Stimulated activated CD4-positive, alpha-beta T cell treated with anti-CD3 and anti-CD28 coated beads, Interleukin-1b, Interleukin-23, amount 100 ng/mL, for 1 hour (primary cell): Measurements from ENCODE around the gene UMODL1.

Experiments used
- DNase-seq, 2 donors: peaks; one replicate each; pipeline ENCODE4 v3.0.0-alpha.2; 2020; ENCODE audit warnings: low read depth in 2 of 2

Gene UMODL1

GRCh38 chr21:42129300-42130266, 58.5 kb downstream of the UMODL1 start:
- DNase-seq: no peak

DNA sequence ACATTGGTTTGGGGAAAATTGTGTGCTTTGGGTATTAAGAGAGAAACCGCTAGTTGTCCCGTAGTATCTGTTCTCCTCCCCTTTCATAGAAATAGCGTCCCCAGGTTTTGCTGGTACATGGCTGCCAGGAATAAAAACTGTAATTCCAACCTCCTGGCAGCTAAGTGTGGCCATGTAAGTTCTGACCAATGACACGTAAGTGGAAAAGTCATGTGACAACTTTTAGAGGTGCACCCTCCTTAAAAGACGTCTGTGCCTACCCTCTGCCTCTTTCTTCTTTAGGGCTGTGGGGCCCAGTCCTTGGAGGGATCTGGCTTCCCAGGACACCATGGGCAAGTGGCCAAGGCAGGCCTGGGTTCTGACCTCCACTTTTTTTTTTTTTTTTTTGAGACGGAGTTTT, 59.3 kb downstream of the UMODL1 start:
- DNase-seq: no peak

DNA sequence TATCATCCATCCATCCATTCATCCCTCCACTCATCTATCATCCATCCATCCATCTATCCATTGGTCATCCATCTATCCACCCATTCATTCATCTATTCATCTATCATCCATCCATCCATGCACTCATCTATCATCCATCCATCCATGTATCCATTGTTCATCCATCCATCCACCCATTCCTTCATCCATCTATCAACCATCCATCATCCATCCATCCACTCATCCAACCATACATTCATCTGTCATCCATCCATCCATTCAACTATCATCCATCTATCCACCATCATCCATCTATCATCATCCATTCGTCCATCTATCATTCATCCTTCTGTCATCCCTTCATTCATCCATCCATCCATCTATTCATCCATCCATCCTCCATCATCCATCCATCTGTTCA, 61.1 kb downstream of the UMODL1 start:
- DNase-seq: no peak

DNA sequence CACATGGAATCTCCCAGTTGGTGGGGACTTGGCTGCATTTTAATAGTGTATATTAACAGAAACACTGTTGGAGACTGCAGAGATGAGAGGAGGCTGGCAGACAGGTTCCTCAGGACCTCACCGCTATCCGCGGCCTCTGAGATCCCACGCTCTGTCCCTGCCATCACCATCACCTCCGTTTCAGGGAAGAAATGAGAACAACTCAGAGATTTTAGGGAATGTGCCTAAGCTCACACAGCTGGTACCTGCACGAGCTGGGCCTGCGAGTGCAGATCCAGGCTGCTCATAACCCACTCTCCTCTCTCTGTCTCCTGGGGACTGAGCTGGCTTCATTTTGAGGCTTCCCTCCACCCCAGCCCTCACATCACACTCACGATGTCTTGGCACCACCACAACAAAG, 62.0 kb downstream of the UMODL1 start:
- no peak for DNase-seq

GRCh38 chr21:42135386-42136052, 64.4 kb downstream of the UMODL1 start:
- no peak for DNase-seq

- DNase-seq: no peak
Observed at GRCh38 chr21:42137191-42137904, 66.2 kb downstream of the UMODL1 start.

- no peak for DNase-seq
Observed at GRCh38 chr21:42140196-42140934, 69.2 kb downstream of the UMODL1 start.

DNA sequence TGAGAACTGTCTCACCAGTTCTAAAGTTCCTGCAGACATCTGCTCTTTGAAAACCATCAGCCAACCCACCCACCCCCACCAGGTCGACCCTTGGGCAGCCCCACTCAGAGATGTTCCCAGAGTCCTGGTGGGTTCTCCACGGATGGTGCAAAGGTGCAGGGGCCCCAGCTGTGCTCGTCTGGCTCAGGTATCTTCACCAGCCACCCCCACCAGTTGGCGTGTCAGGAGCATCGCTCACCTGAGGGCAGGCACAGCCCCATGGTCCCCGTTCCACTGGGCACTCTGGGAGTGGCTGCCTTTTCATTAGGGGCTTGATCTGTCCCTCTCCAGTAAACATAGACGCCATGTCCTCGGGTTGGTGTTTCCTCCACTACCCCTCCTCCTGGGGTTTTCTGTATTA, 70.5 kb downstream of the UMODL1 start:
- no peak for DNase-seq

DNA sequence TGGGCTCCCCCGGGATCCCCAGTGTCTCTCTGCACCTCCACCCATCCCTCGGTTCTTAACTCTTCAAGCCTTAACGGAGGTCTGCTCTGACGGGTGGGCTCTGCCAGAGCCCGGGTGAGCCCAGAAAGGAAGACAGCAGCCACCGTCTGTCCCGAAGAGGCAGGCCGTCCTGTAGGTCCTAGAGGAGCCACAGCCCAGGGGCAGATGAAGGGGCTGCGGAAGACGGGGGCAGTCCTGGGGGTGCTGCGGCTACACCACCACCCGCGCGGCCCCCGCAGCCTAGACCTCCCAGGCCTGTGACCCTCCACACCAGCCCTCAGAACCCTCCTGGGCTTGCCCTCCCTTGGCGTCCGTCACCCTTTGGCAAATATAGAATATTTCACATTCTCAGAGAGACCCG, 71.0 kb downstream of the UMODL1 start:
- DNase-seq: no peak

DNA sequence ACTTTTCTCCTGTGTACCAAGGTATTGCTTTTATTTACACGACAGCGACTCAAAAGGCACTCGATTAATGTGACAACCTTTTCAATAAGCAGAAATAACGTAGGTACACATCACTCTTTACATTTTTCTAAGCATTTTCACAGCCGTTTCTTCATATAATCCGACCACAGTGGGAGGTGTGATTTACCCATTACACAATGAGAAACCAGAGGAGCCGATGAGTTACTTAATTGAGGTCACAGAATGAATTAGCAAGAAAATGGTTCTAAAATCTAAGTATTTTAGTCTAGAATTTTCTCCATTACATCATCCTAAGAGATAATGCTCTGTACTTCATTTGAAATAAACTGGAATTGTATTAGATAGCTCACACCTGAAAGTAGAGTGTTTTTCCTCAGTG, 71.5 kb downstream of the UMODL1 start:
- DNase-seq: no peak

DNA sequence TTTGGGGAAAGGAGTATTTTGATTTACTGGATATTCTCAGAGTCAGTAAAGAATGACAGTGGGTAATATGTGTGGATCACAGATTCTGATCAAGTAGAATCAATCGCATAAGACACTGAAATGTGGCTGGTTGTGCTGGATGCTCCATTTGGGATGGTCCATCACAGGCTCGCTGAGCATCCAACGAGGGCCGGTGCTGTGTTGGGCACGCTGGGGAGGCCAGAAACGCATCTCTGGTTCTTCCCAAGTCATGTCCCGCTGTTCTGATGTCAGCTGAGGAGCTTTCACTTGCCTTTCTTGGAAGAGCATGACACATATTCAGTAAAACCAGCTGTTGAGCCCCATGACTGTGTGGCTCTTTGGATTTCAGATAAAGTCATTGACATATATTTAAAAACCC, 72.0 kb downstream of the UMODL1 start:
- DNase-seq: no peak

DNA sequence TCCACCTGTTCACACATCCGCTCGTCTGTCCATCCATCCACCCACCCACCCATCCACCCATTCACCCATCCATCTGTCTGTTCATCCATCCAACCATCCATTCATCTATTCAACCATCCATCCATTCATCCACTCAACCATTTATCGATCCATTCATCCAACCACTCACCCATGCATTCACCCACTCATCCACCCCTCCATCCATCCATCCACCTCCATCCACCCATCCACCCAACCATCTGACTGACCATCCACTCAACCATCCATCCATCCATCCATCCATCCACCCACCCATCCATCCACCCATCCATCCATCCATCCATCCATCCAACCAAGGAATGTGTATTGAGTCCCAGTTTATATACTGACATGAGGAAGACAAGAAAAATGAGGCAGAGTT, 73.1 kb downstream of the UMODL1 start:
- no peak for DNase-seq

DNA sequence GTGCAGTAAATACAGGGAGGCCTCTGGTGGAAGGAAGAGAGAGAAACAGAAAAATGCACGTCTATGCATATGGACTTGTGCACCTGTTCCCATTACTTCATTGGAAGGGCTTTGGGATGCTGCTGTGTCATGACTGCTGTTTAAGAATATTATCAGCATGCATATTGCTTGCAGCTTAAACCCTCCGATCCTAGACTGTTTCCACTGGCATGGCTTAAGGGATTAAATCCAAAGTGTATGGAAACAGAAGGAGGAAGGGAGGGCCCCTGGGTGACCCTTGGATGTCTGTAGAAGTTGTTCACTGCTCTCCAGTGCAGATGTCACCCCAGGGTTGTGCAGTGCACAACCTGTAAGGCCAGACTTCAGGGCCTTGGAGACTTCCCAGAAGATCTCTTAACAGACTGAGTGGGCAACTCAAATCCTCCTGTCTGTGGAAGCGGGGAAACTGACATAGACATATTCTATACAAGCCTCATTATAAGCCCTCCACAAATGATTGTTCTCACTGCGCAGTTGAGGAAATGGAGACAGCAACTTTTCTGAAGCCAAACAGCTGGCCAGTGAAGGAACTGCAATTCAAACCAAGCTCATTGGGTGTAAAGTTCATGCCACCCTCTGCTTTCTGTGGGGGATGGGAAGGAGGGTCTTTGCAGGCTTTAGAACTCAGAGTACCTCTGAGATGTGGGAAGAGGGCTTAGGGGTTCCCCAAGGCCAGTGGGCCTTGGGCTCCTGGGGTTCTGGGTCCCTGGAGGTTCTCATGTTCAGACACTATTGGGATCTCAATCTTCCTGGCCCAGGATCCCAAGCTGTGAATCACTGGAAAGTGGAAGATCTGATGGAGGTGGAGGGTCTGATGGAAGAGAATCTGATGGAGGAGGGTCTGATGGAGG, 73.8 kb downstream of the UMODL1 start:
- no peak for DNase-seq

DNA sequence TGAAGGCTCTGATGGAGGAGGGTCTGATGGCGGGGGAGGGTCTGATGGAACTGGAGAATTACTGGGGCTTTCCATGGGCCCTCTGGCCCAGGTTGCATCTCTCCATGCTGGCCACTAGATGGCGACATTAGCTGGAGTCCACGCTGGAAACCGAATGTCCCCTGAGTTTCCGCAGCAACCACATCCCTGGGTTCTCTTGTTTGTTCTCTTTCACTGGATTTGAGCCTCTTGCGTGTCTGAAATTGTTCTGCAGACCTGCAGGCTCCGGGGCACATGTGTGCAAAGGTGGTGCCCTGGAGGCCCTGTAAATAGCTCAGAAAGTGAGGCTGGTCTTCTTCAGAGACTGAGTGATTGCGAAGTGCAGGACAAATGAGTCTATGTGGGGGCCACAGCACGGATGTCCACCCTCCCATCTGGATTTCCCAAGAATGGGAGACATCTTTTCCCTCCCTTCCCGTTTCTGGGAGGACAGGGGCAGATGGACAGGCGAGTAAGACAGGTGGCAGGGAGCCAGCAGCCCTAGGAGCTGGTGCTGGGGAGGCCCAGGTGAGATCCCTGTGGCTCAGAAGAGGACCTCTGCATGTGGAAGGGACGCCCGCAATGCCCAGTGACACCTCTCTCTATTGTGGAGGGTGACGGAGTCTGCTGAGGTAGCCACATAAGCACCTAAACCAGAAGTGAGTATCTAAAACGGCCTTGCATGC, 74.6 kb downstream of the UMODL1 start:
- peak; percentile 31 to 33 for DNase-seq

DNA sequence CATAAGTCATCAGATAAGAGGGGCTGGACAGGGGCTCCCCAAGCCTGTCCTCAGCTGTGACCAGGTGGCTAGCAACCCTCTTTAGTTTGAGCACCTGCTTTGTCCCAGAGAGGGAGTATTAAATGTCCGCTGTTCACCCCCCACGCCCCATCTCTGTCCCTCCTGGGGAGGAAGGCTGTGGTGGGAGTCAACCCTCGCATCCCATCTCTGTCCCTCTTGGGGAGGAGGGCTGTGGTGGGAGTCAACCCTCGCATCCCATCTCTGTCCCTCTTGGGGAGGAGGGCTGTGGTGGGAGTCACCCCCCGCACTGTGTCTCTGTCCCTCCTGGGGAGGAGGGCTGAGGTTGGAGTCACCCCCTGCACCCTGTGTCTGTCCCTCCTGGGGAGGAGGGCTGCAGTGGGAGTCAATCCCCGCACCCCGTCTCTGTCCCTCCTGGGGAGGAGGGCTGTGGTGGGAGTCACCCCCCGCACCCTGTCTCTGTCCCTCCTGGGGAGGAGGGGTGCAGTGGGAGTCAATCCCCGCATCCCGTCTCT, 75.2 kb downstream of the UMODL1 start:
- no peak for DNase-seq

DNA sequence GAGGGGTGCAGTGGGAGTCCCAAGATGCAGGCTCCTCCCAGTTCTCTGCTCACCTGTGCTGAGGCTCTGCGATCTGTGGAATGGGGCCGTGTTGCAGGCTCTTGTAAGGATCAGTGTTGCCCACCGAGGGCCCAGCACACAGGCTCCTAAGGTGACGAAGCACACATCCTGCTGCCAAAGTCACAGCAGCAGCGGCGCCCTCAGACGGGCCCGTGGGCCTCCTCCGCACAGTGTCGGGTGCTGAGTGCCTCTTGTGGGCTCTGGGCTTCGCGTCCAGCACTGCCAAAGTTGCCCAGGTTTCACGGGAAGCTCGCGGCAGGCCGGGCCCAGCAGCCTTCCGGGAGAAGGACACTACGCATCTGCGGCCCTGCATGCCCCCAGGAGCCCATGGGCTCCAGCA, 75.7 kb downstream of the UMODL1 start:
- no peak for DNase-seq

- DNase-seq: no peak
Observed at GRCh38 chr21:42147386-42148020, 76.4 kb downstream of the UMODL1 start.

DNA sequence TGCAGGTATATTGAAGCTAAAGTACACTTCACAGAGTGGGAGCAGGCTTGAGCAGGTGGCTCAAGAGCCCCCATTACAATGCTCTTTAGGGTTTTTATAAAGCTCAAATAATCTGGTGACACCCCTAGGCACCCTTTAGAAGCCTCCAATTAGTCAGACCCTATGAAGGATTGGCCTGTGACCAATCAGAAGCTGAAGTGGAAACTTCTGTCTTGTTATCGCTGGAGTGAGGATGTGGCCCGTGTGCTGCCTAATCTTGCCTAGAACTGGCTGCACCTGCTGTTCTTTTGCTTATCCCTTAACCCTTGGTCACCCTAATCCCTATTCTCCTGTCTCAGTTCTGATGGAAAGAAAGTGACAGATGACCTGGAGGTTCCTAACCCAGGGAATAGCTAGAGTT, 77.0 kb downstream of the UMODL1 start:
- DNase-seq: no peak

- DNase-seq: no peak
Observed at GRCh38 chr21:42148584-42148983, 77.5 kb downstream of the UMODL1 start.
